T-cell (primary cell): ENCODE results near the gene TMEM271. TPM values are rescaled to one million over a fixed set of nuclear protein-coding genes. Genes with fewer than 3 reads are reported as not detected.

Experiments
- ATAC-seq, 4 experiments: fragments of 200-7000 bp in 3 of 4; fragments of 150-1000 bp in 1 of 4; cut with Tn5 transposase; replicated peaks in 1 of 4; 1 replicate in 3 of 4; 2 replicates in 1 of 4; pipeline ENCODE4 v1.10.0; 2021; ENCODE audit warnings: moderate library complexity in 3 of 4, mild to moderate bottlenecking in 2 of 4, moderate number of reproducible peaks in 1 of 4
- CTCF ChIA-PET, 2 donors: fragments of 300-600 bp; sonication (Branson Sonifier 250); formaldehyde crosslinking; loops; one replicate each; lab custom pipeline; 2022; ENCODE audit warnings: antibody characterized with exemption in 2 of 2; lab: Charles Lee
- POLR2A ChIA-PET, 2 donors: fragments of 300-600 bp; sonication (Branson Sonifier 250); formaldehyde crosslinking; loops; one replicate each; lab custom pipeline; 2022; ENCODE audit warnings: antibody characterized with exemption in 2 of 2; lab: Charles Lee
- DNase-seq, 35 experiments: peaks; one replicate each; pipeline versions ENCODE4 v3.0.0 to v3.0.0-alpha.2; 2013 to 2023
- H3K27ac ChIP-seq: one replicate; pipeline ENCODE4 v1.5.1; 2013; ENCODE audit warnings: low read length
- H3K27me3 ChIP-seq, 2 experiments: replicated peaks in 1 of 2; 1 replicate in 1 of 2; 2 replicates in 1 of 2; pipeline versions ENCODE4 v1.6.1 to v1.7.0; 2013; ENCODE audit warnings: low read length in 1 of 2, mixed read lengths in 1 of 2; ENCODE audit not compliant: control insufficient read depth in 2 of 2, insufficient read depth in 2 of 2; ENCODE audit errors: extremely low read depth in 1 of 2
- H3K36me3 ChIP-seq, 2 donors: 1 replicate in 1 of 2; 2 replicates in 1 of 2; pipeline versions ENCODE4 v1.6.1 to v1.7.0; 2013; ENCODE audit warnings: low read length in 1 of 2; ENCODE audit not compliant: control insufficient read depth in 2 of 2, insufficient read depth in 1 of 2; ENCODE audit errors: extremely low read depth in 1 of 2
- H3K4me1 ChIP-seq, 2 experiments: 1 replicate in 1 of 2; 2 replicates in 1 of 2; pipeline versions ENCODE4 v1.6.1 to v1.7.0; 2013; ENCODE audit warnings: low read length in 2 of 2, mixed read lengths in 1 of 2; ENCODE audit not compliant: insufficient read depth in 2 of 2, control insufficient read depth in 1 of 2; ENCODE audit errors: extremely low read depth in 1 of 2
- H3K4me3 ChIP-seq, 2 donors: 1 replicate in 1 of 2; 2 replicates in 1 of 2; pipeline versions ENCODE4 v1.5.1 to v1.7.0; 2013; ENCODE audit warnings: mild to moderate bottlenecking in 2 of 2, low read length in 1 of 2, moderate library complexity in 1 of 2; ENCODE audit not compliant: control insufficient read depth in 1 of 2; ENCODE audit errors: extremely low read depth in 1 of 2
- H3K9me3 ChIP-seq: 2 replicates; pipeline ENCODE4 v1.7.0; 2013
- H3K27ac Mint-ChIP-seq, 2 donors: one replicate each; pipeline ENCODE4 v1.8.0; 2020 to 2021; ENCODE audit warnings: mild to moderate bottlenecking in 2 of 2, mixed read lengths in 2 of 2
- H3K27me3 Mint-ChIP-seq, 2 donors: one replicate each; pipeline ENCODE4 v1.8.0; 2021 to 2022; ENCODE audit warnings: mixed read lengths in 2 of 2
- H3K36me3 Mint-ChIP-seq: one replicate; pipeline ENCODE4 v1.8.0; 2021; ENCODE audit warnings: mixed read lengths
- H3K4me1 Mint-ChIP-seq, 3 donors: one replicate each; pipeline ENCODE4 v1.8.0; 2020 to 2022; ENCODE audit warnings: mixed read lengths in 3 of 3, mild to moderate bottlenecking in 1 of 3
- H3K4me3 Mint-ChIP-seq, 3 donors: one replicate each; pipeline ENCODE4 v1.8.0; 2020 to 2022; ENCODE audit warnings: mild to moderate bottlenecking in 3 of 3, mixed read lengths in 3 of 3, moderate library complexity in 3 of 3
- H3K9me3 Mint-ChIP-seq, 3 donors: one replicate each; pipeline ENCODE4 v1.8.0; 2020 to 2022; ENCODE audit warnings: mixed read lengths in 3 of 3
- WGBS: methylation state at CpG from one replicate; pipeline ENCODE4 v1.1.5; 2013; ENCODE audit warnings: missing lambda C conversion rate; ENCODE audit not compliant: insufficient coverage; 5-methylcytosine and 5-hydroxymethylcytosine counted together
- total RNA-seq, 35 experiments: library from RNA in 6 of 35; stranded (reverse) in 6 of 35; fragments of 120-200 nt in 1 of 35; gene quantifications; one replicate each; pipeline versions ENCODE4 v1.2.1 to v1.2.4 and lab custom pipeline; 2013 to 2026

Gene TMEM271
- total RNA-seq, 5 donors from 2014 or later (not counting 1 experiment from before 2014, with no cell fraction given): not detected

DNA sequence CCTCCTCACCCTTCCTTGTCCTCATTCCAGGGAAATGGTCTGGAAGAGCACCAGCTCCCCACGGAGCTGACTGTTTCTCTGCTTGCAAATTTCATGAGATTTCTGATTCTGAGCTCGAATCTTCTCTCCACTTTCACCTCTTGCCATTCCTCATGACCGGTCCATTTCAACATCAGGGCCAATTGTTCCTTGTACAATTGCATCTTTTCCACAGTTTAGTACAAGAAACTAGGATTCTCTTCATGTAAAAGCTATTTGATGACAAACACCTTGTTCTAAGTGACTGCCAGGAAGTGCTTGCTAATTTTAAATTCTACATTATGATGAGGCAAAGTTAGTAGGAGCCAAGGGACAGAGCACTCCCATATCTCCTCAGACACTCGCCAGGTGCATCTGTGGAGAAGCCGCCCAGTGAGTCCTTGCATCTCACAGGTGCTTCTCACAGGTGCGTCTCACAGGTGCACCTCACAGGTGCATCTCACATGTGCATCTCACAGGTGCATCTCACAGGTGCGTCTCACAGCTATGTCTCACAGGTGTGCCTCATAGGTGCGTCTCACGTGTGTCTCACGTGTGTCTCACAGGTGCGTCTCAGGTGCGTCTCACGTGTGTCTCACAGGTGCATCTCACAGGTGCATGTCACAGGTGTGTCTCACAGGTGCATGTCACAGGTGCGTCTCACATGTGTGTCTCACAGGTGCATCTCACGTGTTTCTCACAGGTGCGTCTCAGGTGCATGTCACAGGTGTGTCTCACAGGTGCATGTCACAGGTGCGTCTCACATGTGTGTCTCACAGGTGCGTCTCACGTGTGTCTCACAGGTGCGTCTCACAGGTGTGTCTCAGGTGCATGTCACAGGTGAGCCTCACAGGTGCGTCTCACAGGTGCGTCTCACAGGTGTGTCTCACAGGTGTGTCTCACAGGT lies 46.2 kb upstream of the TMEM271 start:
- peaks cover 17 to 39% of the 10 kb centered on the region in 2 donors for H3K27me3 Mint-ChIP-seq
- WGBS: 96% methylated on average over 21 of the region's 22 CpGs
- no peak overlapping the region for H3K27ac Mint-ChIP-seq
- no peaks in the 10 kb centered on the region for H3K36me3 Mint-ChIP-seq
- no peak overlapping the region for H3K4me3 ChIP-seq
- ChIA-PET POLR2A (no interaction called here), CTCF (no interaction called here)
- H3K4me1 ChIP-seq: no peaks in the 10 kb centered on the region
- H3K9me3 ChIP-seq: no peaks in the 10 kb centered on the region
- H3K27ac ChIP-seq: no peak overlapping the region
- H3K4me1 Mint-ChIP-seq: no peaks in the 10 kb centered on the region
- H3K36me3 ChIP-seq: no peaks in the 10 kb centered on the region
- H3K9me3 Mint-ChIP-seq: no peaks in the 10 kb centered on the region
- ATAC-seq (no peak), DNase-seq (no peak)
- peaks cover 0 to 52% of the 10 kb centered on the region in 2 experiments for H3K27me3 ChIP-seq
- H3K4me3 Mint-ChIP-seq: no peak overlapping the region

DNA sequence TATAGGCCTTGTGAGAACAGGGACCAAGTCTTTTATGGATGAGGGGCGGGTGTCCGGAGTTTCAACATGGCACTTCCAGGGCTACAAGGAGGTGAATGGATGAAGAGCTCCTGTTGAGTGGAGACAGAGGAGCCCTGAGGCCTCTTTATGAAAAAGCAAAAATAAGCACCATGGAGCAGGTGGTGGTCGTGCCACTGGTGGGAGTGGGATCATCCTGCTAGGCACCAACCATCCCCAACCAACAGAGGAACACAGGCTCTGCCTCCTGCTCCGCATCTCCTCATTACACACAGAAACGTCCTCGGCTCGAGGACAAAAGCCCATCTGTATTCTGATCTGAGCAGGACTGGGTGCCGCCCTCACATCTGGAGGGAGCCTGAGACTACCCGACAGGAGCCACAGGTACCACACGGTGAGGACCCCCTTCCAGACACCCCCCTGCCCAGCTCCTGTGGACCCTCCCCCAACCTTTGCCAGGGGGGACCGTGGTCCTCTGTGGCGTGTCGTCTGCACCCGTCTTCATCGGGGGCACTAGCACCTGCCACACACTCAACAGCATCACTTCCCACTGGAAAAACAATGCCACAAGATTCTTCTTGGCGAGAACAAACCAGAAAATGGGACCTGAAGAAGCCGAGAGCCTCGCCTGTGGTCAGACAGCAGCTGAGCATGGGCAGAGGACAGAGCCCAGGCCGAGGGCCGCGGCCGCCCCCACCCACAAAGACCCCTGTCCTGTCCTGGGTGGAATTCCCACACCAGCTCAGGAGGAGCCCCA lies 45.4 kb upstream of the TMEM271 start:
- no peaks in the 10 kb centered on the region for H3K4me1 ChIP-seq
- H3K9me3 ChIP-seq: no peaks in the 10 kb centered on the region
- H3K27me3 ChIP-seq: peaks cover 0 to 53% of the 10 kb centered on the region in 2 experiments
- no peak overlapping the region for H3K4me3 Mint-ChIP-seq
- no peak overlapping the region for H3K4me3 ChIP-seq
- no peak overlapping the region for H3K27ac Mint-ChIP-seq
- ChIA-PET POLR2A (no interaction called here), CTCF (no interaction called here)
- no peak overlapping the region for H3K27ac ChIP-seq
- H3K4me1 Mint-ChIP-seq: no peaks in the 10 kb centered on the region
- H3K36me3 Mint-ChIP-seq: no peaks in the 10 kb centered on the region
- WGBS: 93% methylated on average over 17 of the region's 22 CpGs
- no peaks in the 10 kb centered on the region for H3K36me3 ChIP-seq
- H3K27me3 Mint-ChIP-seq: peaks cover 17 to 36% of the 10 kb centered on the region in 2 donors
- DNase-seq (no peak), ATAC-seq (no peak)
- no peaks in the 10 kb centered on the region for H3K9me3 Mint-ChIP-seq

DNA sequence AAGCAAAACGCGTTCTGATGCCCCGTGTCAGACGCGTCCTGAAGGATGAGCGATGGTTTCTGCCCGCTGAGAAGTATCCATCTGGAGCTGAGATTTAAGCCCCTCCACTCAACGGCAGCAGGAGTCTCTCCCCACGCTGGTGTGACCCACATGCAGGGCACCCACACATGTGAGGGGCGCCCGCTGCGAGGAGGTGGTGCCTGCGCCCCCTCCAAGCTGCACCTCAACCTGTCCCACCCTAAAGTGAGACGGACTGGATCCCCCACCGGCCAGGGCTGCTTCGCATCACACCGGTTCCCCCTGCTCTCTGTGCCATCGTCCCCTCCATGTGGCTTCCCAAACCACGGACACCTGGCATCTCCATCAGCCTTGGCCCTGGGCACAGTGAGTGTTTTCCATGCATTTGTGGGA lies 44.8 kb upstream of the TMEM271 start:
- POLR2A ChIA-PET: no interaction called here
- DNase-seq: no peak
- no peak overlapping the region for H3K4me3 ChIP-seq
- H3K4me3 Mint-ChIP-seq: no peak overlapping the region
- no peak for ATAC-seq
- no peaks in the 10 kb centered on the region for H3K9me3 Mint-ChIP-seq
- no peak overlapping the region for H3K27ac ChIP-seq
- WGBS: 85% methylated on average over 16 of the region's 19 CpGs
- H3K36me3 ChIP-seq: no peaks in the 10 kb centered on the region
- H3K36me3 Mint-ChIP-seq: no peaks in the 10 kb centered on the region
- H3K27ac Mint-ChIP-seq: no peak overlapping the region
- H3K27me3 Mint-ChIP-seq: peaks cover 17 to 33% of the 10 kb centered on the region in 2 donors
- H3K4me1 Mint-ChIP-seq: no peaks in the 10 kb centered on the region
- CTCF ChIA-PET: no interaction called here
- H3K4me1 ChIP-seq: no peaks in the 10 kb centered on the region
- peaks cover 0 to 46% of the 10 kb centered on the region in 2 experiments for H3K27me3 ChIP-seq
- no peaks in the 10 kb centered on the region for H3K9me3 ChIP-seq

DNA sequence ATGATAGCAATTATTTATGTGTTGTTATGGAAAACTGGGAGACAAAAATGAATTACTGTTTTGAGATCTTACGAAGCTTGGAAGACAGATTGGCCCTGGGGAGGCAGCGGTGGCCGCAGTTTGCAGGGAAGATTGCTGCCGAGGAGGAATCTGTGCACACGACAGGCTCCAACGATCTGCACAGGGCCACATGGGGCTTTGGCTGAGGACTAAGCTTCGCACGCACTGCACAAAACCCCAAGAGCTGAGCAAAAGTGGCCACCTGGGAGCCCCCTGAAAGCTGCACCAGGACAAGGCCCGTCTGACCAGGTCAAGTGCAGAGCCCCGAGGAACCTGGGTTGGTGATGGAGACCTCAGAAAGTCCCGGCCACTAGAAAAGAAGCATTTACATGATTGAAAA lies 44.1 kb upstream of the TMEM271 start:
- Histone ChIP-seq H3K27ac (no peak overlapping the region), H3K4me1 (no peaks in the 10 kb centered on the region), H3K4me3 (no peak overlapping the region), H3K9me3 (no peaks in the 10 kb centered on the region), H3K36me3 (no peaks in the 10 kb centered on the region), H3K27me3 (peaks cover 0 to 41% of the 10 kb centered on the region in 2 experiments)
- 84% methylated on average over 10 of the region's 11 CpGs for WGBS
- CTCF ChIA-PET: no interaction called here
- Mint-ChIP-seq H3K9me3 (no peaks in the 10 kb centered on the region), H3K4me3 (no peak overlapping the region), H3K27me3 (peaks cover 17 to 31% of the 10 kb centered on the region in 2 donors), H3K36me3 (no peaks in the 10 kb centered on the region), H3K27ac (no peak overlapping the region), H3K4me1 (no peaks in the 10 kb centered on the region)
- POLR2A ChIA-PET: no interaction called here
- DNase-seq: no peak
- no peak for ATAC-seq

DNA sequence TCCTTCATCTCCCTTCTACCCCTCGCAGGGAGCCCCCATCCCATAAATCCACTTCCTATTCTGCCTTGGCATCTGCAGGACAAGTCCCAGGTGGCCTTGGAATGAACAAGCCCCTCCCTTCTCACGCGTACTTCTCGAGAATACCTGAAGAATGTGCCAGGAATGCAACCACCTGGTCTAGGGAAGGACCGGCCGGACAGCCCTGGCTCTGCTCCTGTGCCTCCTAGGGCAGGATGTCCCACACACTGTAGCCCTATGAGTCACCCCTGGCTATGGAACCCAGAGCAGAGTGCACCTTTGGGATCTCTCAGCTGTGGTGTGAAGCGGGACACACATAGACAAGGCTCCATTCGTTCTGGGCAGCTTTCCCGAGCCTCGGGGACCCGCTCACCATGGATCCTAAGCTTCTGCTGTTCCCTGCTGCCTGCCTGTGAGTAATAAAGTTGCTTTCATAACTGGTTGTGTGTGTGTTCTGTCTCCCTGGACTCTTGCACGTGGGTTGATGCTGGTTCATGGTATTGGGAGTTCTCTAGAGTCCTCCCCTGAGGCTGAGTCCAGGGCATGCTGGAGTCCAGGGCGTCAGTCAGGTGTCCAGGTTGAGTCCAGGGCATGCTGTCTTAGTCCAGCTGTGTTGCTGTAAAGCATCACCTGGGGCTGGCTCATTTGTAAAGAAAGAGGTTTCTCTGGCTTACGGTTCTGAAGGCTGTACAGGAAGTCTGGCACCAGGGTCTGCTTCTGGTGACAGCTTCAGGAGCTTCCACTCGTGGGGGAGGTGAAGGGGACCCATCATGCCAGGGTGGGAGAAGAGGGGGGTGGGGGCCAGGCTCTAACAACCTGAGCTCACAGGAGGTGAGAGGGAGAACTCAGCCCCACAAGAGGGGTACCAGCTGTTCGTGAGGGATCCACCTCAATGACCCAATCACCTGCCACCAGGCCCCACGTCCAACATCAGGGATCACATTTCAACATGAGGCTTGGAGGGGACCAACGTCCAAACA lies 41.8 kb upstream of the TMEM271 start:
- ChIA-PET POLR2A (no interaction called here), CTCF (no interaction called here)
- Histone ChIP-seq H3K4me3 (no peak overlapping the region), H3K27ac (no peak overlapping the region), H3K9me3 (no peaks in the 10 kb centered on the region), H3K27me3 (peaks cover 0 to 33% of the 10 kb centered on the region in 2 experiments), H3K36me3 (no peaks in the 10 kb centered on the region), H3K4me1 (no peaks in the 10 kb centered on the region)
- Mint-ChIP-seq H3K4me1 (no peaks in the 10 kb centered on the region), H3K36me3 (no peaks in the 10 kb centered on the region), H3K9me3 (no peaks in the 10 kb centered on the region), H3K27me3 (peaks cover 12 to 25% of the 10 kb centered on the region in 2 donors), H3K27ac (no peak overlapping the region), H3K4me3 (no peak overlapping the region)
- ATAC-seq (no peak), DNase-seq (no peak)
- 69% methylated on average over 13 of the region's 18 CpGs for WGBS
